ENCODE data around the gene TMEM238.

DNA sequence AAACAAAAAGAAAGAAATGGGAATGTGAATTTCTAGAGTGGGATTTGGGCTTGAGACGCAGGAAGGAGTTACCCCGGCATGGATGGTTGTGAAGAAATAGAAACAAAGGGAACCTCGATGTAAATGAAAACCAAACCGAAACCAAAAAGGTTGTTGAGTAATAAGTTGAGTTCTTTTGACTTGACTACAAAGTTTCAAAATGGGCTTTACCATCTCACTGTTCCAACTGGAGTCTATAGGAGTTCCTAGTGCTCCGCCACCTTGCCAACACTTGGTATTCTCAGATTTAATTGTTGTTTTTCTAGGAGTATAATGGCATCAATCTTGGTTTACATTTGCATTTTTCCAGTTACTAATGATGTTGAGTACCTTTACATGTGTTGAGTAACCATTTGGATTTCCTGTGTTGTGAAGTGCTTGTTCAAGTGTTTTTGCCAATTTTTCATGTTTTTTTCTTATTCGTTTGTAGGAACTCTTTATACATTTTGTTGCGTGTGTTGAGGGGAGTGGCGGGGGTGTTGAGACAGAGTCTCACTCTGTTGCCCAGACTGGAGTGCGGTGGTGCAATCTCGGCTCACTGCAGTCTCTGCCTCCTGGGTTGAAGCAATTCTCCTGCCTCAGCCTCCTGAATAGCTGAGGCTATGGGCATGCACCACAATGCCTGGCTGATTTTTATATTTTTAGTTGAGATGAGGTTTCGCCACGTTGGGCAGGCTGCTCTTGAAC is 14.3 kb upstream of the TMEM238 start:
- TF ChIP-seq EZH2phosphoT487 (IDR thresholded peaks at IDR 0.05; ENCODE audit: insufficient read depth, low read depth), result no peak
- TF ChIP-seq EZH2 (IDR thresholded peaks at IDR 0.05; ENCODE audit: insufficient read depth, poor library complexity, severe bottlenecking), result no peak
